GM20000 (cell line): ENCODE results near the gene CETP.
A peak's percentile ranks its signal among the peaks of the same experiment; 100 is the strongest.

Experiments
- DNase-seq: peaks from one replicate; pipeline ENCODE4 v3.0.0; 2012; ENCODE audit warnings: low spot score
- TF ChIP-seq, protein P1 (sequence below): IDR thresholded peaks from 2 replicates; pipeline ENCODE4 v1.5.1; 2012; ENCODE audit warnings: mild to moderate bottlenecking, control low read depth; ENCODE audit errors: extremely low read depth, missing control alignments

Gene CETP, protein sequence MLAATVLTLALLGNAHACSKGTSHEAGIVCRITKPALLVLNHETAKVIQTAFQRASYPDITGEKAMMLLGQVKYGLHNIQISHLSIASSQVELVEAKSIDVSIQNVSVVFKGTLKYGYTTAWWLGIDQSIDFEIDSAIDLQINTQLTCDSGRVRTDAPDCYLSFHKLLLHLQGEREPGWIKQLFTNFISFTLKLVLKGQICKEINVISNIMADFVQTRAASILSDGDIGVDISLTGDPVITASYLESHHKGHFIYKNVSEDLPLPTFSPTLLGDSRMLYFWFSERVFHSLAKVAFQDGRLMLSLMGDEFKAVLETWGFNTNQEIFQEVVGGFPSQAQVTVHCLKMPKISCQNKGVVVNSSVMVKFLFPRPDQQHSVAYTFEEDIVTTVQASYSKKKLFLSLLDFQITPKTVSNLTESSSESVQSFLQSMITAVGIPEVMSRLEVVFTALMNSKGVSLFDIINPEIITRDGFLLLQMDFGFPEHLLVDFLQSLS

DNA sequence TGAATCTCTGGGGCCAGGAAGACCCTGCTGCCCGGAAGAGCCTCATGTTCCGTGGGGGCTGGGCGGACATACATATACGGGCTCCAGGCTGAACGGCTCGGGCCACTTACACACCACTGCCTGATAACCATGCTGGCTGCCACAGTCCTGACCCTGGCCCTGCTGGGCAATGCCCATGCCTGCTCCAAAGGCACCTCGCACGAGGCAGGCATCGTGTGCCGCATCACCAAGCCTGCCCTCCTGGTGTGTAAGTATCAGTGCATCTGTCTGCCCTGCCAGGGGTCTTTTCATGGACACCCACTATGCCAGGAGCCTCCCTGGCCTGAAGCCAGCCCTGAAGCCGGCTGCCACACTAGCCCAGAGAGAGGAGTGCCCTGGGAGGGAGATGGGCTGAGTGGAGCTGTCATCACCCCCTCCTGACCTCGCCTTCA lies at the start of gene CETP:
Gene CETP, plus strand, starts transcription at position 100 of the 431 bp plus-strand sequence. Its CDS starts 30 bp downstream, at position 130.
- DNase-seq = no peak
- TF ChIP-seq, protein P1, sequence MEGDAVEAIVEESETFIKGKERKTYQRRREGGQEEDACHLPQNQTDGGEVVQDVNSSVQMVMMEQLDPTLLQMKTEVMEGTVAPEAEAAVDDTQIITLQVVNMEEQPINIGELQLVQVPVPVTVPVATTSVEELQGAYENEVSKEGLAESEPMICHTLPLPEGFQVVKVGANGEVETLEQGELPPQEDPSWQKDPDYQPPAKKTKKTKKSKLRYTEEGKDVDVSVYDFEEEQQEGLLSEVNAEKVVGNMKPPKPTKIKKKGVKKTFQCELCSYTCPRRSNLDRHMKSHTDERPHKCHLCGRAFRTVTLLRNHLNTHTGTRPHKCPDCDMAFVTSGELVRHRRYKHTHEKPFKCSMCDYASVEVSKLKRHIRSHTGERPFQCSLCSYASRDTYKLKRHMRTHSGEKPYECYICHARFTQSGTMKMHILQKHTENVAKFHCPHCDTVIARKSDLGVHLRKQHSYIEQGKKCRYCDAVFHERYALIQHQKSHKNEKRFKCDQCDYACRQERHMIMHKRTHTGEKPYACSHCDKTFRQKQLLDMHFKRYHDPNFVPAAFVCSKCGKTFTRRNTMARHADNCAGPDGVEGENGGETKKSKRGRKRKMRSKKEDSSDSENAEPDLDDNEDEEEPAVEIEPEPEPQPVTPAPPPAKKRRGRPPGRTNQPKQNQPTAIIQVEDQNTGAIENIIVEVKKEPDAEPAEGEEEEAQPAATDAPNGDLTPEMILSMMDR = no peak

DNA sequence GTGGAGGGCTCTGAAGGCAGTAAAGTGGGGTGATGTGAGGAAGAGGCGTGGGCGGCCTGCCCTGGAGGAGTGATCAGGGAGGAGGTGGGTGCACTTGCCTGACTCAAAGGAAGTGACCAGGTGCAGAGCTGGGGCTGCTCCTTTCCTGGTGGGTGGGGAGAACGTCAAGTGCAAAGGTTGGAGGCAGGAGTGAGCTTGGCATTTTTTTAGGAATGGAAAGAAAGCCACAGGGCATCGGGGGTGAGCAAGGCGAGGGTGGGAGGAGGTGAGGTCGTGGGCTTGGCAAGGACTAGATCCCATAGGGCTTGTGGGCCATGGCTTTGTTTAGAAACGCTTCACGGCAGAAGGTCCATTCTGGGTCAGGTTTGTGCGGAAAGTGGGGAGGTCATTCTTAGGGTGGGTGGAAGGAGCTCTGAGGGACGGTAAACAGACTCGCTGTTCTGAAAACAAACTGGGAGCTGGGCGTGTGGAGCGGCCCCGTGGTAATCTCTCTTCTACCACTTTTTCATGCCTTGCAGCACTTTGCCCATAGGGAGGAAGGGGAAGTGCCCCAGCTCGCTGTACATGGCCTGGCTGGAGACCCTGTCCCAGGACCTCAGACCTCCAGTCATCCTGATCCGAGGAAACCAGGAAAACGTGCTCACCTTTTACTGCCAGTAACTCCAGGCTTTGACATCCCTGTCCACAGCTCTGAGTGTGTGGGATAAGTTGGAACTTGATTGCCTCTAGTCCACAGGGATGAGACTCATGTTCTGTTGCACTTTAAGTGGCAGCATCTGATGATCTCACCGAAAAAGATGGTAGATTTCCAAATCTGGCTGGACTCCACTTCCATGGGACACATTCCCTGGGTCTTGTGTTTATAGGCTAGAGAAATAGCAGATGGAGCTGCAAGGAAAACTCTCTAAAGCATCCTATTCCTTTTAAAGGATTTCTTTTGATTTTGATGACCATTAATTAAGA lies 48.7 kb upstream of the CETP start:
- TF ChIP-seq, protein P1 = no peak
- no peak for DNase-seq

DNA sequence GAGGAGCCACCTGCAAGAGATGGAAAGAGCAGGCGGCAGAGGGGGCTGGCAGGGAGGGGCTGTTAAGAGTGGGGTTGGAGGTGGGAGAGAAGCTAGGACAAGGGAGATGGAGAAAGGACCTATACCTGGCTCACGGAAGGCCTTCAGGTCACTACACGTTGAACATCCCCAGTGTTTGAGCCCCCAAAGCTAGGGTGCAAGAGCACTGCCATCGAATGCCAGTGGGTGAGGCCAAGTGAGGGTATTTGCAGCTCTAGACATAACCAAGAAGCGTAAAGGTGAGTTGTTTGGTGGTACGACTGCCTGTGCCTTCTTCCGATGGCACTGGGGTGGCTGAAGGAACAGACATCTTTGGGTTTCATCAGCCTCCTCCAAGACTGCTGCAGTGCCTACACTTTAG lies 46.9 kb upstream of the CETP start:
- TF ChIP-seq, protein P1 = no peak
- no peak for DNase-seq

DNA sequence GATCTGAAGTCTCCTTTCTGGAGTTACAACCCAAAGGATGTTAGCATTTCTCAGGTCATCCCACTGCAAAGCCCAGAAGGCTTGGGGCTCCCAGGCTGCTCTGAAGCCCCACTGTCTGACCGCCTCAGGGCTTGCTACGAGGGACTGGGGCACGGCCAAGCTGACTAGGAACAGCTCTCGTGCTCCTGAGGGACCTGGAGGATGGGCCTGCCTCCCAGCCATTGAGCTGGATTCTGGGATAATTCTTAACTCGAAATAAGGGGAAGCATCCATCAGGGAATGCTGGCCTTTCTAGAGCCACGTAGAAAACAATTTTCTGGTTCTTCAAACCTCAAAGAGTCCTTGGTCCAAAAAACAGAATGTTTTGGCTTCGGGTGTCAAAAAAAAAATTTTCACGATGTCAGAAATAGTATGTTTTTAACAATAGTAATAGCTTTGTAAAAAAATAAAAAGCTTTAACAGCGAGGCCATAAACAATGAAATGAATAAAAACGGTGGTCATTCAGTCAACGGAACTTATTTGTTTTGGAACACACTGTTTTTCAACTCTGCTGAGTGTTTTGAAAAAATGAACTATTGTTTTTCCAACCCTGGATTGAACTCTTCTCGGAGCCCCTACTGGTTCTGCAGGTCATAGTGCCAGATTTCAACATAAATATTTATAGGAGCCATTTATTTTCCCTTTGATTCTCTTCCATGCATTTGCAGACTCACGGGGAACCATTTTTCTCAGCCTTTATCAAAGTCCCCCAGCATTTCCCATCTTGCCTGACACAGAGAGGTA lies 46.2 kb upstream of the CETP start:
- TF ChIP-seq, protein P1 = no peak

DNA sequence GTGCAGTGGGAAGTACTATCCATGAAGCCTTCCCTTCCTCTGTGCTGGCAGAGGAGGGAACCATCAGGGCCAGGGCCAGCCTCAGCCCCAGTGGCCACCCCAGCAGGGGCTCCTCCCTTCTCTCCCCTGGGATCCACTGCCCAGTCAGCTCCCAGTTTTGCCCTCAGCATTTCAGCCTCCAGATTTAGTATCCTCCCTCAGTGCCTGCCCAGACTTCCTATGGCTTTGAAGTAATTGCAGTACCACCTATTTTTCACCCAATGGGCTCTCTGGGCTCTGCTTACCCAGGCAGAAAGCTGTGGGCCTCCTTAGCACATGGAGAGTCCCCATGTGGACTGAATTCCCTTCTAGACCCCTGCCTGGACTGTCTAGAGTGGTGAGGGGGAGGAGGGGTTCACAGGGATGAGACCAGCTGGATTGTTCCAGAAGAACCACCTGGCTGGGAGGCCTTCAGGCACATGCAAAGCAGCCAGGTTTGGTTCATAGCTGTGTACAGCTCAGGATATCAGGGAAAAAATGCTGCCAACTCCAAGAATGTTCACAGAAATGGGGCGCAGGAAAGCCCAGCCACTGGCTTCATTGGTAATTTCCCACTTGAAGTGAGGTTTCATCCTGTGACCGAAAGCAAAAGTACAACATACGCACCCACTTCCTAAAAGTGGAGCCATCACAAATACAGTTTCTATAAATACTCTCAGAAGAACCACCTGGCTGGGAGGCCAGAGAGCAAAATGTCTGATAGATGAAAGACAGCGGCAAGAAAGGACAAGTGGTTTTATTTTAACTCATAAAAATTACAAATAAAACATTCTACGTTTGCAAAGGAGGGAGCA lies 45.0 kb upstream of the CETP start:
- TF ChIP-seq, protein P1 = no peak

More for the DNA sequence above, 46.2 kb upstream of the CETP start:
- DNase-seq = no peak

DNA sequence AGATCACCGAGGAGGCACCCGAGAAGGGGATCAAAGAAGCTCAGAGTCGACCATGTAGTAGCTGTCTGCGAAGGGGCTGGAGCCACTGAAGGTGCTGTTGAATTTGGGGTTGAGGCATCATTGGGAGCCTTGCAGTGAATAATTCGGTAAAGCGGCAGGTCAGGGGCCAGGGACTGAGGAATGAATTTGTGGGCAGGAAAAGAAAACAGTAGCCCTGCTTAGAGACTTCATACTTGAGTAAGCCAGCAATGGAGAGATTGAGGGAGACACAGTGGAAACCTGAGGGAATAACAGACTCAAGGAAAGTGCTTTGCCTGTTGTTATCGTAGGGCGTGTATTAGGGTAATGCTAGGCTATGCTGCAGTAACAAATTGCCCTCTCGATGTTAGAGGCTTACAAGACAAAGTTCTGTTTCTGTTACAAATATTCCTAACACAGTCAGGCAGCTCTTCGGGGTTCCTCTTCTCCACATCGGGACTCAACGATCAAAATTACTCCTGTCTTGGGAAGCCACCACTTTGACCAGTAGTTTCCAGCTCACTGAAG lies 43.2 kb upstream of the CETP start:
- TF ChIP-seq, protein P1 = no peak
- no peak for DNase-seq

More for the DNA sequence above, 45.0 kb upstream of the CETP start:
- peak; percentile 71 for DNase-seq
